Right atrium auricular region (tissue), 2 donors: ENCODE data around the gene CRIP1. TPM values are rescaled to one million over a fixed set of nuclear protein-coding genes. Genes with fewer than 3 reads are reported as not detected.

Source experiments
- DNase-seq: peaks from one replicate; pipeline ENCODE4 v3.0.0-alpha.2; 2019; ENCODE audit warnings: low spot score
- H3K27ac ChIP-seq, 2 donors: fragments of 200-600 bp; sonication (generic); 1 replicate in 1 of 2; 2 replicates in 1 of 2; pipeline ENCODE4 v1.5.1; 2016 to 2019
- H3K27me3 ChIP-seq, 2 donors: fragments of 200-600 bp; sonication (generic); one replicate each; pipeline versions ENCODE4 v1.5.1 to v1.6.0; 2017 to 2019
- H3K36me3 ChIP-seq: fragments of 200-600 bp; sonication (generic); one replicate; pipeline ENCODE4 v1.5.1; 2016
- H3K4me1 ChIP-seq, 2 donors: fragments of 200-600 bp; sonication (generic); one replicate each; pipeline versions ENCODE4 v1.5.1 to v1.6.0; 2017 to 2019
- H3K4me3 ChIP-seq, 2 donors: fragments of 200-600 bp; sonication (generic); 1 replicate in 1 of 2; 2 replicates in 1 of 2; pipeline ENCODE4 v1.5.1; 2017 to 2019; ENCODE audit warnings: mild to moderate bottlenecking in 1 of 2, moderate library complexity in 1 of 2
- H3K9me3 ChIP-seq, 2 donors: fragments of 200-600 bp; sonication (generic); one replicate each; pipeline ENCODE4 v1.5.1; 2019
- CTCF ChIP-seq, 2 donors: fragments of 200-600 bp; sonication (generic); IDR thresholded peaks; one replicate each; pipeline ENCODE4 v1.5.1; 2019; ENCODE audit warnings: antibody characterized with exemption in 2 of 2
- total RNA-seq, 2 donors: library from RNA; depleted of rRNA; stranded (reverse); fragments of >200 nt; gene quantifications; one replicate each; pipeline ENCODE4 v1.1.0, GENCODE V29; 2016

Gene CRIP1
- total RNA-seq, 2 donors from 2014 or later: 42.9 to 79.2 TPM

DNA sequence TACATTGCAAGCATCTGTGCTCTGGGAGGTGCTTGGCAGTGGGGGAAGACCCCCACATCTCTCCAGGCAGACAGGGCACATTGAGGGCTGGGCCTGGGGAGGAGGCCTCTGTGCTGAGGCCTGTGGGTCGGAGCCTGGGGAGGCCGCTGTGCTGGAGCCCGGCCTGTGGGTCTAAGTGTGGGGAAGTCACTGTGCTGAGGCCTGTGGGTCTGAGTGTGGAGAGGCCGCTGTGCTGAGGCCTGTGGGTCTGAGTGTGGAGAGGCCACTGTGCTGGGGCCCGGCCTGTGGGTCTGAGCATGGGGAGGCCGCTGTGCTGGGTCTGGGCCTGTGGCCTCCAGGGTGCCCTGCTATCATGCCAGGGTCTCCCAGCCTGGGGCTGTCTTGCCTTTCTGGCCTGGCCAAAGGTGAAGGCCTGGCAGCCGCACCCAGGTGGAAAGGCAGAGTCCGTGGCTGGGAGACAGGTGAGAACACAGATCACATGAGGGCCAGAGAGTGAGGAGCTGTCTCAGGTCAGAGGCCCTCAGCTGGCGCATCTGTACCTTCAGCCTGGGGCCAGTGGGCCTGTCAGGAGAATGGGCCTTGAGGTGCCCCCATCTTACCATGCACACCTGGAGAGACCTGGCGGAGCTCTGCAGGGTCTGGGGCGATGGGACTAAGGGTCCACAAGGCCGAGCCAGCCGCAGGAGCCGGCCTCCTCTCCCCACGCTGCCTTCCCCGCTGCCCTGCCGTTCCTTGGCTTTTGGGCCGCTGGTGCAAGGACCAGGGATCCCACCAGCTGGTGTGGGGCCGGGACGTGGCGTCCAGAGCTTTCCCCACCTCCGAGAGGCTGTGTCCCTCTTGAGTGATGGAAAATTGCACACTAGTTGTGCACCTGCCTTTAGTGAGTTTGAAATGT lies 30.7 kb upstream of the CRIP1 start:
- Histone ChIP-seq H3K4me3 (no peak overlapping the region), H3K36me3 (peaks cover 52% of the 10 kb centered on the region), H3K27ac (no peak overlapping the region), H3K27me3 (no peaks in the 10 kb centered on the region), H3K4me1 (no peaks in the 10 kb centered on the region), H3K9me3 (no peaks in the 10 kb centered on the region)
- TF ChIP-seq CTCF (IDR thresholded peaks at IDR 0.05): no peak
- DNase-seq: no peak

GRCh38 chr14:105456736-105457617 lies 29.7 kb upstream of the CRIP1 start:
- H3K27ac ChIP-seq: no peak overlapping the region
- peaks cover 60% of the 10 kb centered on the region for H3K36me3 ChIP-seq
- no peak for TF ChIP-seq CTCF (IDR thresholded peaks at IDR 0.05)
- no peaks in the 10 kb centered on the region for H3K4me1 ChIP-seq
- DNase-seq: no peak
- no peaks in the 10 kb centered on the region for H3K9me3 ChIP-seq
- H3K4me3 ChIP-seq: no peak overlapping the region
- H3K27me3 ChIP-seq: no peaks in the 10 kb centered on the region

DNA sequence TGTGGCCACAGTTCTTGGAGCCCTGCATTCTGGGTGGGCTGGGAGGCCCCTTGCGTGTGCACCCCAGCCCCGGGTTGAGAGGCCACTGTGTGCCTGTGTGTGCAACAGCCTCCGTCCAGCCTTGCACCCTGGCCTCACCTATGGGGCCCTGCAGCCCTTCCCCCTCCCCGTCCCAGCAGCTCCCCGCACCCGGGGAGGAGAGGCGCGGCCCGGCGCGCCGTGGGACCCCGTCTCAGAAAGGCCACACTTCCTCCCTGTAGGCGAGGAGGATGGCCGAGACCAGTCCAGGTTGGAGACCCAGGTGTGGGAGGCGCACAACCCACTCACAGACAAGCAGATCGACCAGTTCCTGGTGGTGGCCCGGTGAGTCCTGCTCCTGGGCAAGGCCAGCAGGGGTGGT lies 28.7 kb upstream of the CRIP1 start:
- no peak for DNase-seq
- no peaks in the 10 kb centered on the region for H3K27me3 ChIP-seq
- no peak overlapping the region for H3K4me3 ChIP-seq
- TF ChIP-seq CTCF (IDR thresholded peaks at IDR 0.05): no peak
- no peaks in the 10 kb centered on the region for H3K9me3 ChIP-seq
- no peak overlapping the region for H3K27ac ChIP-seq
- H3K36me3 ChIP-seq: peaks cover 62% of the 10 kb centered on the region
- peaks cover 0 to 6% of the 10 kb centered on the region in 2 donors for H3K4me1 ChIP-seq

- Histone ChIP-seq H3K4me3 (no peak overlapping the region), H3K9me3 (no peaks in the 10 kb centered on the region), H3K36me3 (peaks cover 67% of the 10 kb centered on the region), H3K4me1 (peaks cover 0 to 6% of the 10 kb centered on the region in 2 donors), H3K27me3 (no peaks in the 10 kb centered on the region), H3K27ac (no peak overlapping the region)
- no peak for DNase-seq
- no peak for TF ChIP-seq CTCF (IDR thresholded peaks at IDR 0.05)
Measured at GRCh38 chr14:105458571-105458970, 28.1 kb upstream of the CRIP1 start.

- no peaks in the 10 kb centered on the region for H3K9me3 ChIP-seq
- H3K27me3 ChIP-seq: no peaks in the 10 kb centered on the region
- peaks cover 71% of the 10 kb centered on the region for H3K36me3 ChIP-seq
- H3K4me1 ChIP-seq: peaks cover 0 to 12% of the 10 kb centered on the region in 2 donors
- DNase-seq: no peak
- H3K4me3 ChIP-seq: no peak overlapping the region
- TF ChIP-seq CTCF (IDR thresholded peaks at IDR 0.05): no peak
- no peak overlapping the region for H3K27ac ChIP-seq
Measured at GRCh38 chr14:105460116-105460515, 26.6 kb upstream of the CRIP1 start.
